Stomach (tissue), 19 donors: ENCODE measurements around the gene CADM4. TPM values are rescaled to one million over a fixed set of nuclear protein-coding genes. Genes with fewer than 3 reads are reported as not detected.

ENCODE experiments used
- DNase-seq, 2 donors: peaks; one replicate each; pipeline versions ENCODE4 v3.0.0 to v3.0.0-alpha.2; 2013 to 2019
- H3K27ac ChIP-seq, 5 donors: fragments of 200-600 bp in 4 of 5; sonication (generic) in 4 of 5; one replicate each; pipeline ENCODE4 v1.5.1; 2013 to 2019; ENCODE audit warnings: mild to moderate bottlenecking in 1 of 5, moderate library complexity in 1 of 5
- H3K27me3 ChIP-seq, 3 donors: fragments of 200-600 bp; sonication (generic); one replicate each; pipeline ENCODE4 v1.5.1; 2017 to 2019; ENCODE audit warnings: mixed run types in 1 of 3
- H3K36me3 ChIP-seq, 4 donors: fragments of 200-600 bp; sonication (generic); 1 replicate in 3 of 4; 2 replicates in 1 of 4; pipeline ENCODE4 v1.5.1; 2016 to 2019
- H3K4me1 ChIP-seq, 4 donors: fragments of 200-600 bp; sonication (generic); one replicate each; pipeline ENCODE4 v1.5.1; 2016 to 2019
- H3K4me3 ChIP-seq, 4 donors: fragments of 200-600 bp; sonication (generic) in 3 of 4; one replicate each; pipeline ENCODE4 v1.5.1; 2016 to 2019; ENCODE audit warnings: mild to moderate bottlenecking in 1 of 4
- H3K9me3 ChIP-seq, 4 donors: fragments of 200-600 bp; sonication (generic); one replicate each; pipeline ENCODE4 v1.5.1; 2016 to 2019
- CTCF ChIP-seq, 7 experiments: fragments of 450-650 bp in 4 of 7; fragments of 200-600 bp in 3 of 7; sonication (generic) in 3 of 7; IDR thresholded peaks; one replicate each; pipeline ENCODE4 v1.5.1; 2016 to 2019; ENCODE audit warnings: antibody characterized with exemption in 7 of 7, control low read depth in 2 of 7, mild to moderate bottlenecking in 1 of 7
- EP300 ChIP-seq: sonication (generic); formaldehyde crosslinking; IDR thresholded peaks from one replicate; pipeline ENCODE4 v1.6.1; 2017; ENCODE audit warnings: antibody characterized with exemption
- POLR2A ChIP-seq, 4 donors: fragments of 450-650 bp; IDR thresholded peaks; one replicate each; pipeline ENCODE4 v1.6.1; 2016; ENCODE audit warnings: antibody characterized with exemption in 4 of 4, control low read depth in 2 of 4, mild to moderate bottlenecking in 1 of 4, moderate library complexity in 1 of 4
- POLR2AphosphoS5 ChIP-seq, 3 donors: sonication (generic); formaldehyde crosslinking; IDR thresholded peaks; one replicate each; pipeline ENCODE4 v1.6.1; 2016; ENCODE audit warnings: antibody characterized with exemption in 3 of 3
- WGBS, 5 donors: extraction: QIAGEN DNeasy Blood & Tissue Kit in 3 of 5; methylation state at CpG; one replicate each; pipeline versions ENCODE4 v1.1.5 to v1.1.7; 2013 to 2018; 5-methylcytosine and 5-hydroxymethylcytosine counted together
- intact Hi-C: fragments of 100-400 bp; cut with DNase I; formaldehyde crosslinking; loops from one replicate; pipeline ENCODE4 v1.15.1; 2023; ENCODE audit warnings: low total_unique reads
- long read RNA-seq, 10 donors: transcript quantifications; one replicate each; lab custom pipeline, GENCODE V29; 2026
- polyA plus RNA-seq, 3 donors: library from polyadenylated mRNA; stranded (reverse); fragments of 200-250 nt; gene quantifications; one replicate each; pipeline ENCODE4 v1.2.3, GENCODE V29; 2013
- total RNA-seq, 5 donors: library from RNA; depleted of rRNA; stranded (reverse); fragments of >200 nt; gene quantifications; one replicate each; pipeline versions ENCODE4 v1.1.0 to v1.2.3, GENCODE V29; 2014 to 2016
- donor health status: healthy with polysubstance abuse.
- donor health status: Bipolar disorder and iron deficiency.
- donor health status: healthy.

CADM4 gene
- total RNA-seq (1 to 10 TPM in 4 of 5 donors, not detected in 1; 4.9 to 8.6 (median 6.2) TPM), polyA plus RNA-seq (10 to 100 TPM in 1 of 3 donors, 1 to 10 TPM in 2; 5.0 to 14.2 (median 8.9) TPM)
- long read RNA-seq, donor 1, partial matches to known transcripts: 0 of 2 reads
- long read RNA-seq, donor 1, other reads (novel, unspliced or antisense): 0 of 2 reads
- long read RNA-seq, donor 2, transcript CADM4-201 (9 exons, 2,178 nt): major isoform, 5 of 5 reads
- long read RNA-seq, donor 2, partial matches to known transcripts: 0 of 5 reads
- long read RNA-seq, donor 2, other reads (novel, unspliced or antisense): 0 of 5 reads
- long read RNA-seq, donor 3: 0 reads
- long read RNA-seq, donor 4: 0 reads
- long read RNA-seq, donor 5, partial matches to known transcripts: 6 of 7 reads
- long read RNA-seq, donor 5, other reads (novel, unspliced or antisense): 0 of 7 reads
- long read RNA-seq, donor 6, transcript CADM4-201 (9 exons, 2,178 nt): major isoform, 9 of 9 reads
- long read RNA-seq, donor 6, partial matches to known transcripts: 0 of 9 reads
- long read RNA-seq, donor 6, other reads (novel, unspliced or antisense): 0 of 9 reads
- long read RNA-seq, donor 7, transcript CADM4-201 (9 exons, 2,178 nt): major isoform, 5 of 15 reads
- long read RNA-seq, donor 7, partial matches to known transcripts: 10 of 15 reads
- long read RNA-seq, donor 7, other reads (novel, unspliced or antisense): 0 of 15 reads
- long read RNA-seq, donor 8, partial matches to known transcripts: 0 of 2 reads
- long read RNA-seq, donor 8, other reads (novel, unspliced or antisense): 0 of 2 reads
- long read RNA-seq, donor 9, partial matches to known transcripts: 0 of 2 reads
- long read RNA-seq, donor 9, other reads (novel, unspliced or antisense): 0 of 2 reads
- long read RNA-seq, donor 10, partial matches to known transcripts: 0 of 2 reads
- long read RNA-seq, donor 10, other reads (novel, unspliced or antisense): 0 of 2 reads

- Histone ChIP-seq H3K36me3 (no peaks in the 10 kb centered on the region), H3K4me1 (peaks cover 13 to 35% (median 24%) of the 10 kb centered on the region in 4 donors), H3K9me3 (no peaks in the 10 kb centered on the region), H3K4me3 (peak within 1 kb of the TSS; percentile 59 to 70 (median 62)), H3K27me3 (peaks cover 0 to 57% (median 16%) of the 10 kb centered on the region in 3 donors), H3K27ac (peak within 1 kb of the TSS in 4 of 5 donors; percentile 47 to 73 (median 53))
- intact Hi-C loops: no loop called here
- peak; percentile 43 to 78 for DNase-seq
- 1 to 2% (median 1%) methylated on average over 51 to 106 of the region's 110 CpGs for WGBS, 5 donors
- TF ChIP-seq POLR2AphosphoS5 (IDR thresholded peaks at IDR 0.05) (no peak), CTCF (IDR thresholded peaks at IDR 0.05) (no peak), EP300 (no peak), POLR2A (IDR thresholded peaks at IDR 0.05) (no peak)
Observed at GRCh38 chr19:43639519-43640423, at the start of gene CADM4. Gene CADM4, minus strand, starts transcription at chr19:43639850. Its CDS starts 60 bp downstream, at chr19:43639790.

GRCh38 chr19:43688059-43688701, 48.5 kb upstream of the CADM4 start:
- intact Hi-C loops: no loop called here
- WGBS, 5 donors: 73 to 86% (median 80%) methylated on average over 10 of the region's 10 CpGs
- Histone ChIP-seq H3K4me3 (no peak overlapping the region), H3K27me3 (no peaks in the 10 kb centered on the region), H3K27ac (no peak overlapping the region), H3K4me1 (peaks cover 0 to 3% (median 0%) of the 10 kb centered on the region in 4 donors), H3K36me3 (no peaks in the 10 kb centered on the region), H3K9me3 (peaks cover 5 to 31% (median 29%) of the 10 kb centered on the region in 4 donors)
- TF ChIP-seq CTCF (IDR thresholded peaks at IDR 0.05): no peak
- TF ChIP-seq EP300: no peak
- TF ChIP-seq POLR2A (IDR thresholded peaks at IDR 0.05): no peak
- TF ChIP-seq POLR2AphosphoS5 (IDR thresholded peaks at IDR 0.05): no peak
- no peak for DNase-seq

GRCh38 chr19:43687660-43687997, 48.0 kb upstream of the CADM4 start:
- 13 to 53% (median 31%) methylated on average over 1 of the region's 1 CpG for WGBS, 5 donors
- TF ChIP-seq EP300 (no peak), POLR2AphosphoS5 (IDR thresholded peaks at IDR 0.05) (no peak), CTCF (IDR thresholded peaks at IDR 0.05) (no peak), POLR2A (IDR thresholded peaks at IDR 0.05) (no peak)
- Histone ChIP-seq H3K27ac (no peak overlapping the region), H3K36me3 (no peaks in the 10 kb centered on the region), H3K27me3 (no peaks in the 10 kb centered on the region), H3K4me1 (peaks cover 0 to 9% (median 0%) of the 10 kb centered on the region in 4 donors), H3K4me3 (no peak overlapping the region), H3K9me3 (peaks cover 5 to 30% (median 28%) of the 10 kb centered on the region in 4 donors)
- intact Hi-C loops: no loop called here
- DNase-seq: no peak
